AG09319 (cell line): ENCODE measurements around the gene SIGMAR1.

ENCODE experiments used
- DNase-seq: peaks from one replicate; pipeline ENCODE4 v3.0.0-alpha.2; 2010; ENCODE audit warnings: low read depth; ENCODE audit errors: extremely low read depth
- TF ChIP-seq, protein P1 (sequence below): IDR thresholded peaks from 2 replicates; pipeline ENCODE4 v1.5.1; 2011; ENCODE audit warnings: low read depth, mild to moderate bottlenecking, inconsistent platforms, low read length, moderate library complexity

Gene SIGMAR1

GRCh38 chr9:34630402-34631154, 7.0 kb downstream of the SIGMAR1 start:
- DNase-seq = no peak
- TF ChIP-seq, protein P1, sequence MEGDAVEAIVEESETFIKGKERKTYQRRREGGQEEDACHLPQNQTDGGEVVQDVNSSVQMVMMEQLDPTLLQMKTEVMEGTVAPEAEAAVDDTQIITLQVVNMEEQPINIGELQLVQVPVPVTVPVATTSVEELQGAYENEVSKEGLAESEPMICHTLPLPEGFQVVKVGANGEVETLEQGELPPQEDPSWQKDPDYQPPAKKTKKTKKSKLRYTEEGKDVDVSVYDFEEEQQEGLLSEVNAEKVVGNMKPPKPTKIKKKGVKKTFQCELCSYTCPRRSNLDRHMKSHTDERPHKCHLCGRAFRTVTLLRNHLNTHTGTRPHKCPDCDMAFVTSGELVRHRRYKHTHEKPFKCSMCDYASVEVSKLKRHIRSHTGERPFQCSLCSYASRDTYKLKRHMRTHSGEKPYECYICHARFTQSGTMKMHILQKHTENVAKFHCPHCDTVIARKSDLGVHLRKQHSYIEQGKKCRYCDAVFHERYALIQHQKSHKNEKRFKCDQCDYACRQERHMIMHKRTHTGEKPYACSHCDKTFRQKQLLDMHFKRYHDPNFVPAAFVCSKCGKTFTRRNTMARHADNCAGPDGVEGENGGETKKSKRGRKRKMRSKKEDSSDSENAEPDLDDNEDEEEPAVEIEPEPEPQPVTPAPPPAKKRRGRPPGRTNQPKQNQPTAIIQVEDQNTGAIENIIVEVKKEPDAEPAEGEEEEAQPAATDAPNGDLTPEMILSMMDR = no peak

DNA sequence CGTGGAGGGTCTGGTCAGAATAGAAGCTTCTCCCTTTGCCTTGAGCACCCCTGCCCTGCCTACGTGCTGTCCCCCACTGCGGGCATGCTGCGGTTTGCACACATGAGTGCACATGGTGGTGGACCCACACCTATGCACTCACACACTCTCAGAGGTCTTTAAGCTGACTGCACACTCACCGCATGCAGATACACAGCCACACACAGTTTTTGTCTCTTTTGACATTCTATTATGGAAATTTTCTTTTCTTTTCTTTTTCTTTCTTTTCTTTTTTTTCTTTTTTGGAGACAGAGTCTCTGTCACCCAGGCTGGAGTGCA, 8.1 kb downstream of the SIGMAR1 start:
- DNase-seq = no peak
- TF ChIP-seq, protein P1 = no peak

DNA sequence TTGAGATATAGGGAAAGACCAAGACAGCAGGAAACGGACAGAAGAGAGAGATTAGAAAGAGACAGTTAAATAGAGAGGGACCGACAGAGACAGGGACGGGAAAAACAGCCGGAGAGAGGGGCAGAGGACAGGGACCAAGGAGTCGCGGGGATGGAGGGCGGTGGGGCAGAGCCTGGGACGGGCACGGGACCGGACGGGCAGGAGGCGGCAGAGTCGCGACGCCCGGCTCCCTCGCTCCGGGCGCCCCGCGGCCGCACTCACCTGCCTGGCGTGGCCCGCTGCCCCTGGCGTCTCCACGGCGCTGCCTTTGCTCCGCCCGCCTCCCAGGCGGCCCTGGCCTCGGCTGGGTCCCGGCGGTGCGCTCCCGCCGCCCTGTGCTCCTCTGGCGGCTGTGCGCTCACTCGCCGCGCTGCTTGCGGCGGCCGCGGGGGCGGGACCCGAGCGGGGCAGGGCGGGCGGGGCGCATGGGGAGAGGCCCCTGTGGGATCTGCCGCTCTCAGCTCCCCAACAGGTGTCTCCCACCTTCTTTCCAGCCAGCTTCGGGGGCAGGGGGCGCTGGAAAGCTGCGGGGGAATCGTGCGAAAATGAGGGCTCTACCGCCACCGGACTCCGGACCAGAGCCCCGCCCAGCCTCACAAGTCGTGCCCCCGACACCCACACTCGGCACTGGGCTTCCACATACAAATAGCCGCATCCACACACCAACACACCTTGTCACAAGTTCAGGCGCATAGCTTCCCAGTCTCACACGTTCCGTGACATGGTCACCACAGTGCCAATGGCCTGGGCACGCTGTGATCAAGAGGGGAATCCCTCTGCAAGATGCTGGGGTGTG, 8.7 kb downstream of the SIGMAR1 start, which contains the start of gene ARID3C:
Gene ARID3C, minus strand, starts transcription at position 411 of the 835 bp plus-strand sequence. CDS start 1,052 bp downstream, outside the sequence.
- no peak for DNase-seq
- TF ChIP-seq, protein P1 = no peak

- no peak for DNase-seq
- TF ChIP-seq, protein P1 = no peak
Observed at GRCh38 chr9:34627716-34628655, 9.6 kb downstream of the SIGMAR1 start.

DNA sequence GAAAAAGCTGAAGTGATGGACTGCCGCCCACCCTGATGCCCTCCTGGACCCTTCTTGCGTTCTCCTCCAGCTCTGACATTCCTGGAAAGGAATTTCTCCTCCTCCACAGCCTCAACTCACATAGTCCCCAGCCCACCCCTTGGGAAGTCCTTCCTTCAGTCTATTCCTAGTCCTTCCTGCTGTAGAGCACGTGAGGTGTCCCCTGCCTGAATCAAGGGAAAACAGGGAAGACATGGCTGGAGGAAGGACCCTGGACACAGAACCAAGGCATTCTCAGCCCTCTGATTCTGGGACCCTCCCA, 12.5 kb downstream of the SIGMAR1 start:
- DNase-seq = no peak
- TF ChIP-seq, protein P1 = no peak

- TF ChIP-seq, protein P1 = no peak
- DNase-seq = no peak
Observed at GRCh38 chr9:34624475-34625185, 13.0 kb downstream of the SIGMAR1 start.
